HepG2 (cell line): ENCODE results near the gene RAB33B. TPM values are rescaled to one million over a fixed set of nuclear protein-coding genes. Genes with fewer than 3 reads are reported as not detected.

Experiments used
- ATAC-seq: fragments of 200-7000 bp; cut with Tn5 transposase; 3 replicates; pipeline ENCODE4 v1.9.1; 2020; ENCODE audit warnings: mild to moderate bottlenecking, moderate library complexity
- BruUV-seq: library from RNA; stranded (reverse); fragments of 400-500 nt; replicated peaks from 2 replicates; lab custom pipeline; 2021; lab: Mats Ljungman, UMichigan
- CTCF ChIA-PET: fragments of 300-600 bp; formaldehyde crosslinking; extraction: SDS; loops from one replicate; lab custom pipeline; 2021; ENCODE audit warnings: low total read pairs, inconsistent platforms, low intra/inter-chr PET ratio; lab: Yijun Ruan, JAX
- POLR2A ChIA-PET: fragments of 350-600 bp; sonication (Branson Sonifier 250); formaldehyde crosslinking; loops from one replicate; lab custom pipeline; 2020; ENCODE audit warnings: antibody characterized with exemption, inconsistent platforms; lab: Yijun Ruan, JAX
- DNase-seq: peaks from one replicate; pipeline ENCODE4 v3.0.0-alpha.2; 2015; ENCODE audit warnings: low spot score
- FAIRE-seq: peaks from 3 replicates; lab custom pipeline; 2011; peaks lifted over from hg19 to GRCh38; lab: Jason Lieb, UNC
- H2AFZ ChIP-seq: one replicate; pipeline ENCODE4 v1.6.1; 2011; ENCODE audit warnings: low read length, inconsistent platforms
- H3K27ac ChIP-seq: fragments of 300-600 bp; 3 replicates; pipeline ENCODE4 v1.8.0; 2011; ENCODE audit warnings: mixed run types, mild to moderate bottlenecking, mixed read lengths, low read length, inconsistent platforms; ENCODE audit not compliant: insufficient read depth; ENCODE audit errors: extremely low read length
- H3K27me3 ChIP-seq, 2 experiments: fragments of 200-600 bp in 1 of 2; 2 replicates in 1 of 2; 3 replicates in 1 of 2; pipeline versions ENCODE4 v1.6.0 to v1.8.0; 2011; ENCODE audit warnings: low read length in 2 of 2, mild to moderate bottlenecking in 2 of 2, moderate library complexity in 2 of 2, inconsistent platforms in 1 of 2; ENCODE audit not compliant: insufficient read depth in 2 of 2, control insufficient read depth in 1 of 2
- H3K36me3 ChIP-seq, 2 experiments: fragments of 200-600 bp in 1 of 2; replicated peaks in 1 of 2; 2 replicates in 1 of 2; 3 replicates in 1 of 2; pipeline versions ENCODE4 v1.5.1 to v1.8.0; 2011; ENCODE audit warnings: low read length in 2 of 2, inconsistent platforms in 1 of 2; ENCODE audit not compliant: insufficient read depth in 2 of 2, control insufficient read depth in 1 of 2
- H3K4me1 ChIP-seq: 2 replicates; pipeline ENCODE4 v1.5.1; 2012; ENCODE audit warnings: low read length, inconsistent platforms; ENCODE audit not compliant: insufficient read depth
- H3K4me2 ChIP-seq: 2 replicates; pipeline ENCODE4 v1.6.0; 2011; ENCODE audit warnings: low read depth, low read length, inconsistent platforms
- H3K4me3 ChIP-seq, 3 experiments: fragments of 200-600 bp in 1 of 3; sonication (generic), shearing (Covaris generic) in 1 of 3; replicated peaks in 1 of 3; 2 replicates each; pipeline ENCODE4 v1.5.1; 2011 to 2016; ENCODE audit warnings: low read length in 3 of 3, inconsistent platforms in 2 of 3, low read depth in 2 of 3, mild to moderate bottlenecking in 2 of 3, control low read depth in 1 of 3, mixed read lengths in 1 of 3; ENCODE audit not compliant: insufficient read depth in 1 of 3
- H3K79me2 ChIP-seq: one replicate; pipeline ENCODE4 v1.6.1; 2011; ENCODE audit warnings: low read length, inconsistent platforms; ENCODE audit not compliant: insufficient read depth
- H3K9ac ChIP-seq: 2 replicates; pipeline ENCODE4 v1.6.0; 2011; ENCODE audit warnings: mild to moderate bottlenecking, low read depth, low read length, inconsistent platforms; ENCODE audit not compliant: insufficient read depth
- H3K9me3 ChIP-seq: 2 replicates; pipeline ENCODE4 v1.5.1; 2012; ENCODE audit warnings: mild to moderate bottlenecking, low read length
- H4K20me1 ChIP-seq: 2 replicates; pipeline ENCODE4 v1.6.0; 2011; ENCODE audit warnings: inconsistent platforms, mild to moderate bottlenecking, low read length, moderate library complexity; ENCODE audit not compliant: insufficient read depth
- ATF7 ChIP-seq, 2 experiments: fragments of 450-650 bp in 1 of 2; sonication (generic) in 1 of 2; formaldehyde crosslinking in 1 of 2; IDR thresholded peaks; 2 replicates each; pipeline versions ENCODE4 v1.4.0 to v1.6.1; 2016 to 2020; ENCODE audit warnings: antibody characterized with exemption in 1 of 2, mild to moderate bottlenecking in 1 of 2, missing genetic modification reagents in 1 of 2
- CREB1 ChIP-seq, 2 experiments: fragments of 450-650 bp in 1 of 2; IDR thresholded peaks; 2 replicates each; pipeline ENCODE4 v1.6.1; 2016 to 2017; ENCODE audit warnings: control low read depth in 1 of 2, mild to moderate bottlenecking in 1 of 2, missing compliant biosample characterization in 1 of 2, missing genetic modification characterization in 1 of 2
- RFX5 ChIP-seq: IDR thresholded peaks from 2 replicates; pipeline ENCODE4 v1.6.1; 2011; ENCODE audit warnings: low read depth, low read length, improper control_type of control experiment
- RORA ChIP-seq: sonication (generic); formaldehyde crosslinking; IDR thresholded peaks from 2 replicates; pipeline ENCODE4 v1.5.0; 2020; ENCODE audit warnings: mild to moderate bottlenecking, missing genetic modification reagents, moderate library complexity
- ZNF598 ChIP-seq: sonication (generic); formaldehyde crosslinking; IDR thresholded peaks from 2 replicates; pipeline ENCODE4 v1.5.1; 2020; ENCODE audit warnings: mild to moderate bottlenecking, missing genetic modification reagents, borderline replicate concordance
- ZNF761 ChIP-seq: sonication (generic); formaldehyde crosslinking; conservative IDR thresholded peaks from 2 replicates; pipeline ENCODE4 v1.4.0; 2020; ENCODE audit warnings: mild to moderate bottlenecking, missing genetic modification reagents
- WGBS: methylation state at CpG from one replicate; pipeline ENCODE4 v1.1.6; 2017; ENCODE audit warnings: low lambda C conversion rate; 5-methylcytosine and 5-hydroxymethylcytosine counted together
- in situ Hi-C: cut with HindIII; loops from 2 replicates; pipeline ENCODE4 v1.10.0; 2017; ENCODE audit warnings: low pct_unique_long_range_greater_than_20kb; ENCODE audit not compliant: extremely low pct_ligation_motif_present
- intact Hi-C: fragments of 100-400 bp; cut with micrococcal nuclease; formaldehyde crosslinking; loops from one replicate; pipeline ENCODE4 v1.10.0; 2022; ENCODE audit not compliant: unreplicated experiment
- polyA plus RNA-seq, 8 experiments: library from polyadenylated mRNA; depleted of rRNA in 3 of 8; stranded (reverse) in 7 of 8; unstranded in 1 of 8; fragments of >200 nt; fragmentation: Illumina TruSeq in 4 of 8; extraction: Trizol in 4 of 8; gene quantifications; 2 replicates each; pipeline versions ENCODE4 v1.2.1 to v1.2.3, GENCODE V29; 2011 to 2016; ENCODE audit warnings: low read depth in 4 of 8, missing spikeins in 1 of 8, mixed read lengths in 1 of 8; ENCODE audit not compliant: insufficient read depth in 1 of 8
- total RNA-seq, 5 experiments: library from RNA; depleted of rRNA; stranded (reverse); fragments of >200 nt; fragmentation: Illumina TruSeq; extraction: Trizol; gene quantifications; 2 replicates each; pipeline ENCODE4 v1.2.3, GENCODE V29; 2016; ENCODE audit warnings: low read depth in 1 of 5
- TF ChIP-seq, protein P1 (sequence below): sonication (generic); formaldehyde crosslinking; IDR thresholded peaks from 2 replicates; pipeline ENCODE4 v1.5.1; 2020; ENCODE audit warnings: mild to moderate bottlenecking, missing genetic modification reagents, moderate library complexity
- TF ChIP-seq, protein P2 (sequence below): sonication (generic); formaldehyde crosslinking; IDR thresholded peaks from 2 replicates; pipeline ENCODE4 v1.8.0; 2023; ENCODE audit warnings: mild to moderate bottlenecking, missing genetic modification reagents

The RAB33B gene
- total and polyA plus RNA-seq, 2 of the 13 experiments (the other 11 are each of a cell fraction or from before 2014, with no cell fraction given), result 7.6 to 8.1 TPM

DNA sequence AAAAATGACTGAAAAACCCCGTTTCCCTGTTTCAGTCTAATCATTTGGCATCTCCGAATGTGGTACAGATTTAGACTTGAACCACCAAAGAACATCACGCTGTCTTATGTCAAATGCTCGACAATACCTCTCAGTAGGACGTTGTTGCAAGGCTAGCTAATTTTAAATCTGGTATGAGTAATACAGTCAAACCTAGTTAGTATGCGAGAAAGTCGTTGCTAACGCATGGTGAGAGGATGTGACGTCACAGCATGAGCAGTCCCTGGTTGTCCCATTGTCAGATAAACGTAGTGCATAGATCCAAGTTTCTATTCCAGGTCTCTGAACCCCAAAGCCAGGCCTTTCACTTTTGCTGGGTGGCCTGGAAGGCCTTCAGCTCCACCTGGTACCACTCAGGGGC is 57.4 kb downstream of the RAB33B start:
- in situ Hi-C loops (no loop called here), intact Hi-C loops (no loop called here)
- no peak for DNase-seq
- no peak for FAIRE-seq
- no peak overlapping the region for H3K4me3 ChIP-seq
- POLR2A ChIA-PET, result no interaction called here
- H3K4me2 ChIP-seq, result no peak overlapping the region
- H3K79me2 ChIP-seq, result no peaks in the 10 kb centered on the region
- BruUV-seq, result no TSS peak
- ATAC-seq, result no peak
- CTCF ChIA-PET, result no interaction called here
- H3K9me3 ChIP-seq, result no peaks in the 10 kb centered on the region
- TF ChIP-seq ATF7 (IDR thresholded peaks at IDR 0.05) (peak; percentile 11; the same call in 1 of the 2 replicates), ATF7 (CRISPR knock-in tag; IDR thresholded peaks at IDR 0.05) (no peak), RFX5 (no peak), ZNF598 (CRISPR knock-in tag) (no peak), RORA (CRISPR knock-in tag) (no peak), ZNF761 (CRISPR knock-in tag) (no peak), CREB1 (IDR thresholded peaks at IDR 0.05) (peak; percentile 96), CREB1 (CRISPR knock-in tag; IDR thresholded peaks at IDR 0.05) (no peak)
- TF ChIP-seq, protein P1, sequence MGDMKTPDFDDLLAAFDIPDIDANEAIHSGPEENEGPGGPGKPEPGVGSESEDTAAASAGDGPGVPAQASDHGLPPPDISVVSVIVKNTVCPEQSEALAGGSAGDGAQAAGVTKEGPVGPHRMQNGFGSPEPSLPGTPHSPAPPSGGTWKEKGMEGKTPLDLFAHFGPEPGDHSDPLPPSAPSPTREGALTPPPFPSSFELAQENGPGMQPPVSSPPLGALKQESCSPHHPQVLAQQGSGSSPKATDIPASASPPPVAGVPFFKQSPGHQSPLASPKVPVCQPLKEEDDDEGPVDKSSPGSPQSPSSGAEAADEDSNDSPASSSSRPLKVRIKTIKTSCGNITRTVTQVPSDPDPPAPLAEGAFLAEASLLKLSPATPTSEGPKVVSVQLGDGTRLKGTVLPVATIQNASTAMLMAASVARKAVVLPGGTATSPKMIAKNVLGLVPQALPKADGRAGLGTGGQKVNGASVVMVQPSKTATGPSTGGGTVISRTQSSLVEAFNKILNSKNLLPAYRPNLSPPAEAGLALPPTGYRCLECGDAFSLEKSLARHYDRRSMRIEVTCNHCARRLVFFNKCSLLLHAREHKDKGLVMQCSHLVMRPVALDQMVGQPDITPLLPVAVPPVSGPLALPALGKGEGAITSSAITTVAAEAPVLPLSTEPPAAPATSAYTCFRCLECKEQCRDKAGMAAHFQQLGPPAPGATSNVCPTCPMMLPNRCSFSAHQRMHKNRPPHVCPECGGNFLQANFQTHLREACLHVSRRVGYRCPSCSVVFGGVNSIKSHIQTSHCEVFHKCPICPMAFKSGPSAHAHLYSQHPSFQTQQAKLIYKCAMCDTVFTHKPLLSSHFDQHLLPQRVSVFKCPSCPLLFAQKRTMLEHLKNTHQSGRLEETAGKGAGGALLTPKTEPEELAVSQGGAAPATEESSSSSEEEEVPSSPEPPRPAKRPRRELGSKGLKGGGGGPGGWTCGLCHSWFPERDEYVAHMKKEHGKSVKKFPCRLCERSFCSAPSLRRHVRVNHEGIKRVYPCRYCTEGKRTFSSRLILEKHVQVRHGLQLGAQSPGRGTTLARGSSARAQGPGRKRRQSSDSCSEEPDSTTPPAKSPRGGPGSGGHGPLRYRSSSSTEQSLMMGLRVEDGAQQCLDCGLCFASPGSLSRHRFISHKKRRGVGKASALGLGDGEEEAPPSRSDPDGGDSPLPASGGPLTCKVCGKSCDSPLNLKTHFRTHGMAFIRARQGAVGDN (CRISPR knock-in tag), result no peak
- TF ChIP-seq, protein P2, sequence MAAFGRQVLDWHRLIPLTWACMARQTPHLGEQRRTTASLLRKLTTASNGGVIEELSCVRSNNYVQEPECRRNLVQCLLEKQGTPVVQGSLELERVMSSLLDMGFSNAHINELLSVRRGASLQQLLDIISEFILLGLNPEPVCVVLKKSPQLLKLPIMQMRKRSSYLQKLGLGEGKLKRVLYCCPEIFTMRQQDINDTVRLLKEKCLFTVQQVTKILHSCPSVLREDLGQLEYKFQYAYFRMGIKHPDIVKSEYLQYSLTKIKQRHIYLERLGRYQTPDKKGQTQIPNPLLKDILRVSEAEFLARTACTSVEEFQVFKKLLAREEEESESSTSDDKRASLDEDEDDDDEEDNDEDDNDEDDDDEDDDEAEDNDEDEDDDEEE (CRISPR knock-in tag), result no peak
- H3K27ac ChIP-seq, result no peak overlapping the region
- H3K36me3 ChIP-seq, result no peaks in the 10 kb centered on the region
- H3K9ac ChIP-seq, result no peak overlapping the region
- H3K4me1 ChIP-seq, result no peaks in the 10 kb centered on the region
- H2AFZ ChIP-seq, result no peak overlapping the region
- no peaks in the 10 kb centered on the region for H4K20me1 ChIP-seq
- WGBS, result 53% methylated on average over 10 of the region's 10 CpGs
- H3K27me3 ChIP-seq, result no peaks in the 10 kb centered on the region
